HepG2 (cell line): ENCODE measurements around the gene ASB3. TPM values are rescaled to one million over a fixed set of nuclear protein-coding genes. Genes with fewer than 3 reads are reported as not detected.
A peak's percentile ranks its signal among the peaks of the same experiment; 100 is the strongest.

Experiments used
- BRD4 ChIP-seq: sonication (generic); formaldehyde crosslinking; IDR thresholded peaks from 2 replicates; pipeline ENCODE4 v1.4.0; 2020; ENCODE audit warnings: missing genetic modification reagents
- CAMTA2 ChIP-seq: sonication (generic); formaldehyde crosslinking; IDR thresholded peaks from 2 replicates; pipeline ENCODE4 v1.4.0; 2020; ENCODE audit warnings: mild to moderate bottlenecking, missing genetic modification reagents, borderline replicate concordance
- ELF4 ChIP-seq: sonication (generic); formaldehyde crosslinking; IDR thresholded peaks from 2 replicates; pipeline ENCODE4 v1.5.0; 2020; ENCODE audit warnings: missing genetic modification reagents, mild to moderate bottlenecking, moderate library complexity, borderline replicate concordance
- HMGA1 ChIP-seq: sonication (generic); formaldehyde crosslinking; conservative IDR thresholded peaks from 2 replicates; pipeline ENCODE4 v1.4.0; 2020; ENCODE audit warnings: missing genetic modification reagents
- HOXA3 ChIP-seq: sonication (generic); formaldehyde crosslinking; IDR thresholded peaks from 2 replicates; pipeline ENCODE4 v1.5.0; 2020; ENCODE audit warnings: missing genetic modification reagents
- KDM3A ChIP-seq: IDR thresholded peaks from 2 replicates; pipeline ENCODE4 v1.6.1; 2018; ENCODE audit warnings: low read depth, missing compliant biosample characterization
- KLF12 ChIP-seq: sonication (generic); formaldehyde crosslinking; IDR thresholded peaks from 2 replicates; pipeline ENCODE4 v1.4.0; 2020; ENCODE audit warnings: missing genetic modification reagents, borderline replicate concordance
- MATR3 ChIP-seq: sonication (generic); formaldehyde crosslinking; IDR thresholded peaks from 2 replicates; pipeline ENCODE4 v1.4.0; 2020; ENCODE audit warnings: missing genetic modification reagents
- TBP ChIP-seq: sonication (generic); formaldehyde crosslinking; IDR thresholded peaks from 2 replicates; pipeline ENCODE4 v1.5.0; 2020; ENCODE audit warnings: missing genetic modification reagents
- XBP1 ChIP-seq: sonication (generic); formaldehyde crosslinking; IDR thresholded peaks from 2 replicates; pipeline ENCODE4 v1.5.0; 2020; ENCODE audit warnings: missing genetic modification reagents
- ZBTB20 ChIP-seq: sonication (generic); formaldehyde crosslinking; IDR thresholded peaks from 2 replicates; pipeline ENCODE4 v1.8.1; 2023; ENCODE audit warnings: missing genetic modification reagents, low read depth, mild to moderate bottlenecking, borderline replicate concordance
- ZBTB42 ChIP-seq: sonication (generic); formaldehyde crosslinking; IDR thresholded peaks from 2 replicates; pipeline ENCODE4 v1.5.0; 2020; ENCODE audit warnings: mild to moderate bottlenecking, missing genetic modification reagents
- ZBTB8A ChIP-seq: sonication (generic); formaldehyde crosslinking; IDR thresholded peaks from 2 replicates; pipeline ENCODE4 v1.4.0; 2020; ENCODE audit warnings: mild to moderate bottlenecking, low read depth, missing genetic modification reagents, borderline replicate concordance
- polyA plus RNA-seq, 8 experiments: library from polyadenylated mRNA; depleted of rRNA in 3 of 8; stranded (reverse) in 7 of 8; unstranded in 1 of 8; fragments of >200 nt; fragmentation: Illumina TruSeq in 4 of 8; extraction: Trizol in 4 of 8; gene quantifications; 2 replicates each; pipeline versions ENCODE4 v1.2.1 to v1.2.3, GENCODE V29; 2011 to 2016; ENCODE audit warnings: low read depth in 4 of 8, missing spikeins in 1 of 8, mixed read lengths in 1 of 8; ENCODE audit not compliant: insufficient read depth in 1 of 8
- total RNA-seq, 5 experiments: library from RNA; depleted of rRNA; stranded (reverse); fragments of >200 nt; fragmentation: Illumina TruSeq; extraction: Trizol; gene quantifications; 2 replicates each; pipeline ENCODE4 v1.2.3, GENCODE V29; 2016; ENCODE audit warnings: low read depth in 1 of 5
- TF ChIP-seq, protein P1 (sequence below): sonication (generic); formaldehyde crosslinking; IDR thresholded peaks from 2 replicates; pipeline ENCODE4 v1.5.0; 2020; ENCODE audit warnings: mild to moderate bottlenecking, missing genetic modification reagents, borderline replicate concordance
- TF ChIP-seq, protein P2 (sequence below): sonication (generic); formaldehyde crosslinking; conservative IDR thresholded peaks from 2 replicates; pipeline ENCODE4 v1.4.0; 2020; ENCODE audit warnings: missing genetic modification reagents
- TF ChIP-seq, protein P3 (sequence below): sonication (generic); formaldehyde crosslinking; IDR thresholded peaks from 2 replicates; pipeline ENCODE4 v1.9.0; 2021; ENCODE audit warnings: missing genetic modification reagents, mild to moderate bottlenecking, borderline replicate concordance
- TF ChIP-seq, protein P4 (sequence below): sonication (generic); formaldehyde crosslinking; IDR thresholded peaks from 2 replicates; pipeline ENCODE4 v1.4.0; 2020; ENCODE audit warnings: missing genetic modification reagents

The ASB3 gene
- total and polyA plus RNA-seq, 2 of the 13 experiments (the other 11 are each of a cell fraction or from before 2014, with no cell fraction given) = 40.1 to 41.8 TPM

- TF ChIP-seq, protein P1, sequence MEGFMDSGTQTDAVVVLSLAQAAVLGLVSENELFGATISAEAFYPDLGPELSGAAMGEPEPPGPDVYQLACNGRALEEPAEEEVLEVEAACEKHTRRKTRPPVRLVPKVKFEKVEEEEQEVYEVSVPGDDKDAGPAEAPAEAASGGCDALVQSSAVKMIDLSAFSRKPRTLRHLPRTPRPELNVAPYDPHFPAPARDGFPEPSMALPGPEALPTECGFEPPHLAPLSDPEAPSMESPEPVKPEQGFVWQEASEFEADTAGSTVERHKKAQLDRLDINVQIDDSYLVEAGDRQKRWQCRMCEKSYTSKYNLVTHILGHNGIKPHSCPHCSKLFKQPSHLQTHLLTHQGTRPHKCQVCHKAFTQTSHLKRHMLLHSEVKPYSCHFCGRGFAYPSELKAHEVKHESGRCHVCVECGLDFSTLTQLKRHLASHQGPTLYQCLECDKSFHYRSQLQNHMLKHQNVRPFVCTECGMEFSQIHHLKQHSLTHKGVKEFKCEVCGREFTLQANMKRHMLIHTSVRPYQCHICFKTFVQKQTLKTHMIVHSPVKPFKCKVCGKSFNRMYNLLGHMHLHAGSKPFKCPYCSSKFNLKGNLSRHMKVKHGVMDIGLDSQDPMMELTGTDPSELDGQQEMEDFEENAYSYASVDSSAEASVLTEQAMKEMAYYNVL (CRISPR knock-in tag) = no peak
- TF ChIP-seq KLF12 (CRISPR knock-in tag) (no peak), CAMTA2 (peak; percentile 59; the same call in 1 of the 2 replicates), TBP (0 out of 2 replicates have a peak, but pooled peaks have one; percentile 31), MATR3 (CRISPR knock-in tag) (no peak), KDM3A (CRISPR knock-in tag) (no peak; the same call in 1 of the 2 replicates), HMGA1 (CRISPR knock-in tag) (no peak), ZBTB42 (no peak), ELF4 (peak; percentile 39; the same call in 1 of the 2 replicates), XBP1 (CRISPR knock-in tag) (no peak), HOXA3 (CRISPR knock-in tag) (peak; percentile 55), ZBTB20 (CRISPR knock-in tag) (0 out of 2 replicates have a peak, but pooled peaks have one; percentile 29), BRD4 (CRISPR knock-in tag) (no peak), ZBTB8A (CRISPR knock-in tag) (no peak)
- TF ChIP-seq, protein P2, sequence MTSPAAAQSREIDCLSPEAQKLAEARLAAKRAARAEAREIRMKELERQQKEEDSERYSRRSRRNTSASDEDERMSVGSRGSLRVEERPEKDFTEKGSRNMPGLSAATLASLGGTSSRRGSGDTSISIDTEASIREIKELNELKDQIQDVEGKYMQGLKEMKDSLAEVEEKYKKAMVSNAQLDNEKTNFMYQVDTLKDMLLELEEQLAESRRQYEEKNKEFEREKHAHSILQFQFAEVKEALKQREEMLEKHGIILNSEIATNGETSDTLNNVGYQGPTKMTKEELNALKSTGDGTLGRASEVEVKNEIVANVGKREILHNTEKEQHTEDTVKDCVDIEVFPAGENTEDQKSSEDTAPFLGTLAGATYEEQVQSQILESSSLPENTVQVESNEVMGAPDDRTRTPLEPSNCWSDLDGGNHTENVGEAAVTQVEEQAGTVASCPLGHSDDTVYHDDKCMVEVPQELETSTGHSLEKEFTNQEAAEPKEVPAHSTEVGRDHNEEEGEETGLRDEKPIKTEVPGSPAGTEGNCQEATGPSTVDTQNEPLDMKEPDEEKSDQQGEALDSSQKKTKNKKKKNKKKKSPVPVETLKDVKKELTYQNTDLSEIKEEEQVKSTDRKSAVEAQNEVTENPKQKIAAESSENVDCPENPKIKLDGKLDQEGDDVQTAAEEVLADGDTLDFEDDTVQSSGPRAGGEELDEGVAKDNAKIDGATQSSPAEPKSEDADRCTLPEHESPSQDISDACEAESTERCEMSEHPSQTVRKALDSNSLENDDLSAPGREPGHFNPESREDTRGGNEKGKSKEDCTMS (CRISPR knock-in tag) = no peak
- TF ChIP-seq, protein P3, sequence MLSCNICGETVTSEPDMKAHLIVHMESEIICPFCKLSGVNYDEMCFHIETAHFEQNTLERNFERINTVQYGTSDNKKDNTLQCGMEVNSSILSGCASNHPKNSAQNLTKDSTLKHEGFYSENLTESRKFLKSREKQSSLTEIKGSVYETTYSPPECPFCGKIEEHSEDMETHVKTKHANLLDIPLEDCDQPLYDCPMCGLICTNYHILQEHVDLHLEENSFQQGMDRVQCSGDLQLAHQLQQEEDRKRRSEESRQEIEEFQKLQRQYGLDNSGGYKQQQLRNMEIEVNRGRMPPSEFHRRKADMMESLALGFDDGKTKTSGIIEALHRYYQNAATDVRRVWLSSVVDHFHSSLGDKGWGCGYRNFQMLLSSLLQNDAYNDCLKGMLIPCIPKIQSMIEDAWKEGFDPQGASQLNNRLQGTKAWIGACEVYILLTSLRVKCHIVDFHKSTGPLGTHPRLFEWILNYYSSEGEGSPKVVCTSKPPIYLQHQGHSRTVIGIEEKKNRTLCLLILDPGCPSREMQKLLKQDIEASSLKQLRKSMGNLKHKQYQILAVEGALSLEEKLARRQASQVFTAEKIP (CRISPR knock-in tag) = no peak
- TF ChIP-seq, protein P4, sequence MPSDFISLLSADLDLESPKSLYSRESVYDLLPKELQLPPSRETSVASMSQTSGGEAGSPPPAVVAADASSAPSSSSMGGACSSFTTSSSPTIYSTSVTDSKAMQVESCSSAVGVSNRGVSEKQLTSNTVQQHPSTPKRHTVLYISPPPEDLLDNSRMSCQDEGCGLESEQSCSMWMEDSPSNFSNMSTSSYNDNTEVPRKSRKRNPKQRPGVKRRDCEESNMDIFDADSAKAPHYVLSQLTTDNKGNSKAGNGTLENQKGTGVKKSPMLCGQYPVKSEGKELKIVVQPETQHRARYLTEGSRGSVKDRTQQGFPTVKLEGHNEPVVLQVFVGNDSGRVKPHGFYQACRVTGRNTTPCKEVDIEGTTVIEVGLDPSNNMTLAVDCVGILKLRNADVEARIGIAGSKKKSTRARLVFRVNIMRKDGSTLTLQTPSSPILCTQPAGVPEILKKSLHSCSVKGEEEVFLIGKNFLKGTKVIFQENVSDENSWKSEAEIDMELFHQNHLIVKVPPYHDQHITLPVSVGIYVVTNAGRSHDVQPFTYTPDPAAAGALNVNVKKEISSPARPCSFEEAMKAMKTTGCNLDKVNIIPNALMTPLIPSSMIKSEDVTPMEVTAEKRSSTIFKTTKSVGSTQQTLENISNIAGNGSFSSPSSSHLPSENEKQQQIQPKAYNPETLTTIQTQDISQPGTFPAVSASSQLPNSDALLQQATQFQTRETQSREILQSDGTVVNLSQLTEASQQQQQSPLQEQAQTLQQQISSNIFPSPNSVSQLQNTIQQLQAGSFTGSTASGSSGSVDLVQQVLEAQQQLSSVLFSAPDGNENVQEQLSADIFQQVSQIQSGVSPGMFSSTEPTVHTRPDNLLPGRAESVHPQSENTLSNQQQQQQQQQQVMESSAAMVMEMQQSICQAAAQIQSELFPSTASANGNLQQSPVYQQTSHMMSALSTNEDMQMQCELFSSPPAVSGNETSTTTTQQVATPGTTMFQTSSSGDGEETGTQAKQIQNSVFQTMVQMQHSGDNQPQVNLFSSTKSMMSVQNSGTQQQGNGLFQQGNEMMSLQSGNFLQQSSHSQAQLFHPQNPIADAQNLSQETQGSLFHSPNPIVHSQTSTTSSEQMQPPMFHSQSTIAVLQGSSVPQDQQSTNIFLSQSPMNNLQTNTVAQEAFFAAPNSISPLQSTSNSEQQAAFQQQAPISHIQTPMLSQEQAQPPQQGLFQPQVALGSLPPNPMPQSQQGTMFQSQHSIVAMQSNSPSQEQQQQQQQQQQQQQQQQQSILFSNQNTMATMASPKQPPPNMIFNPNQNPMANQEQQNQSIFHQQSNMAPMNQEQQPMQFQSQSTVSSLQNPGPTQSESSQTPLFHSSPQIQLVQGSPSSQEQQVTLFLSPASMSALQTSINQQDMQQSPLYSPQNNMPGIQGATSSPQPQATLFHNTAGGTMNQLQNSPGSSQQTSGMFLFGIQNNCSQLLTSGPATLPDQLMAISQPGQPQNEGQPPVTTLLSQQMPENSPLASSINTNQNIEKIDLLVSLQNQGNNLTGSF (CRISPR knock-in tag) = no peak
Observed at GRCh38 chr2:53767405-53768241, 19.1 kb downstream of the ASB3 start, which contains the start of gene CHAC2 (continued).
